Activated CD4-positive, CD25-positive, alpha-beta regulatory T cell treated with anti-CD3 and anti-CD28 coated beads, Interleukin-2, amount 50 U/mL, for 72 hours (primary cell): ENCODE data around the gene PYGL.
"Not testable (repeated sequence)": the region's sequence is repeated elsewhere in the genome, so short reads cannot be mapped to it uniquely, and the experiment has no call there.

Experiments used
- DNase-seq: peaks from one replicate; pipeline ENCODE4 v3.0.0; 2021

The PYGL gene

DNA sequence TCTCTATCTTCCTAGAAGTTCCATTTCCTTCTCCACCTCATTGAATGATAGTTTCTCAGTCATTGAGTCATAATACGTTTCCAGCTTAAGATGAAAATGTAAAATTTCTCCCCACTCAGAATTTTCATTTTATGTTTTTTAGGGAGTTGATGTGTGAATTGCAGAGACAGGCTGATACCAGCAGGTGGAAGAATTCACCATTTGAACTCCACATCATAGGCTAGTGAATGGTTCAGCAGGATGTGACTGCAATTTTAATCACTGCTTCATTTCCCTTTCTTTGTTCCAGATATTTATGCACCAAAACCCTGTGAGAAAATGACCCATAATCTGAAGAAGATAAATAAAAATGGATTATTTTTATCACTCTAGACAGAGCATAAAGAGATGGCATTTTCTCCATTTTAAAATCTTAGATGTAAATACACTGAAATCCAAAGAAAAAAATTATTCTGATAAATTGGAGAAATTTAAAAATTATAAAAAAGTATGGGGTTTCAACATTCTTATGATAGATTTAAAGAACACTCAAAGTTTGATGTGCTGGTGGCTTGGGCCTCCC, 10.6 kb upstream of the PYGL start:
- DNase-seq, result no peak

- no peak for DNase-seq
Measured at GRCh38 chr14:50953502-50953901, 9.2 kb upstream of the PYGL start.

DNA sequence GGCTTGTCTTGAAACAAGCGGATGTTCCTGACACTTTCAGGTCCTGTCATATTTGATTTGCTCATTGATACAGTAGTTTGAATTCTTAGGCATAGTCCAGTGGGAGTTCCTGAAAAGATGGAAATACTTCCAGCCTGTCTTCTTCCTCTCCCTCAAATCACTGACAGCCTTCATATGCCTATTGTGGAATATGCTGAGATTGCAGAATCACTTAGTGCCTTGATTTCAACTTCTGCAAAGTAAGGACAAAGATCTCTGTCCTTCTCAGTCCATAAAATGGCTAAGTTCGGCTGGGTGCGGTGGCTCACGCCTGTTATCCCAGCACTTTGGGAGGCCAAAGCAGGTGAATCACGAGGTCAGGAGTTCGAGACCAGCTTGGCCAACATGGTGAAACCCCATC, 6.7 kb upstream of the PYGL start:
- DNase-seq, result no peak

GRCh38 chr14:50948205-50948604, 3.9 kb upstream of the PYGL start:
- no peak for DNase-seq

DNA sequence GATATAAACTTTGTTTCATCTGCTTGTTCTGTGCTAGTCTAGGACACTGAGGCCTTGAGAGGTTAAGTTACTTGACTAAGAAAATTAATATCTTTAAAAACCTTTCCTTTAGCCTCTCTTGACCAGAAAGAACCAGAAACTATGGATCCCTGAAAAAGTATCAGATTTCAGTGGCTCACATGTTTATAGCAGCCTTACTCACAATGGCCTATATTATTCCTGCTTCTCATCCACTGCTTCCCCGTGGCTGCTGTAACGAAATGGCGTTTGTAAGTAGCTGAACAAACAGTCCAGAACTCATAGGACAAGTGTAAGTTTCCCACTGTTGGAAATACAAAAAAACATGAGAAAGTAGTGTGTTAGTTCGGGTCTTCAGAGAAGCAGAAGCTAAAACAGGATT, 3.2 kb upstream of the PYGL start:
- DNase-seq, result no peak

GRCh38 chr14:50946234-50946935, 2.1 kb upstream of the PYGL start:
- DNase-seq, result no peak

- peak; percentile 31 for DNase-seq
Measured at GRCh38 chr14:50944647-50945413, 547 bp upstream of the PYGL start.

DNA sequence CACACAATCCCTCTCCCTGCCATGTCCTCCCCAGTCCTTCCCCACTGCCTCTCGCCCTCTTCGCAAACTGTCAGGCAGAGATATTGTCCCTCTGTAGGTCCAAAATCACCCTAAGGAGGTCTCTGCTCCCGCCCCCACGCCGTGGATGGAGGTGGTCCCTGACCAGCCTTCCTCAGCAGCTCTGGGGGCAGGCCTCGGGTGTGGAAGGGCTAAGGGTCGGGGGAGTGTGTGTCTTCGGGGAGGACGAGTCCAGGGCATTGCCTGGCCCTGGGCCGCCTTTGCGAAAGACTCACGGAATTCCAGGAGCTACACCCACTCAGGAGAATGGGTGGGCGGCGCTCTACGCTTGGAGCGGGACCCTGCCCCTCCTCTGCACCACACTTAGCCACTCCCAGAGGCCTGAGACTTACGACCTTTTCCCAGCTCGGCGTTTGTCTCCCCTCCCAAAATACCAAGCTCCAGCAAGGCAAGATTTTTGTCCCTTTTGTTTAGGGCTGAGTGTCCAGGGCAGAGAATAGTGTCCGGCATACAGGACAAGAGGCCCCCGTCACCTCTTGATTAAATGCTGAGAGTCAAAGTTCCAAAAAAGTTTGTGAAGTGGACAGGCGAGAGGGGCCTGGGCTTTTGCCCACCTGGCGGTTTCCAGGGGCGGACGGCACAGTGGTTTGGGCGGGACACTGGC, 881 bp downstream of the PYGL start:
- no peak for DNase-seq

DNA sequence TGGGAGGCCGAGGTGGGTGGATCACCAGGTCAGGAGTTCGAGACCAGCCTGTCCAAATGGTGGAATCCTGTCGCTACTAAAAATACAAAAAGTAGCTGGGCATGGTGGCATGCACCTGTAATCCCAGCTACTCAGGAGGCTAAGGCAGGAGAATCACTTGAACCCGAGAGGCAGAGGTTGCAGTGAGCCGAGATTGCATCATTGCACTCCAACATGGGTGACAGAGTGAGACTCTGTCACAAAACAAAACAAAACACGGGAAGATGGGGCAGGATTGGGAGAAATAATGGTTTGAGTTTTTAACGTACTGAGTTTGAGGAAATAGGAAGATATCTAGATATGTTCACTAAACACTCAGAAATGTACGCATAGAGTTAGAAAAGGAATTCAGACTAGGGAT, 2.6 kb downstream of the PYGL start:
- DNase-seq, result not testable (repeated sequence)

DNA sequence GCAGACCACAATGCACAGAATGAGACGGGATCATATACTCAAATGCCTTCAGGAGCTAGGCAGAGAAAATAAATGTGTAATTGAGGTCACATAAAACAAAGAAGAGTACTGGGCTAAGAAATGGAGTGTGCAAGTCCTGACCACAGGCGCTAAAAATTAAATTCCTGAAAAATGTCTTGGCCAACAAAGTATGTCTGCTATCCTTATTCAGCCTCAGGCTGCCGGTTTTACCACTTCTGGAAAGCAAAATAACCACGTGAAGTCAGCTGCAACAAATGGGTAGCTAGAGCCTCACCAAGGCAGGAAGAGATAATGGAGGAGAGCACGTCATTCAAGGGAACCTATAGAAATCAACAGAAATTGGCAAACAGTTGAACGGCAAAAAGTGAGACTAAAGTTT, 3.1 kb downstream of the PYGL start:
- no peak for DNase-seq

DNA sequence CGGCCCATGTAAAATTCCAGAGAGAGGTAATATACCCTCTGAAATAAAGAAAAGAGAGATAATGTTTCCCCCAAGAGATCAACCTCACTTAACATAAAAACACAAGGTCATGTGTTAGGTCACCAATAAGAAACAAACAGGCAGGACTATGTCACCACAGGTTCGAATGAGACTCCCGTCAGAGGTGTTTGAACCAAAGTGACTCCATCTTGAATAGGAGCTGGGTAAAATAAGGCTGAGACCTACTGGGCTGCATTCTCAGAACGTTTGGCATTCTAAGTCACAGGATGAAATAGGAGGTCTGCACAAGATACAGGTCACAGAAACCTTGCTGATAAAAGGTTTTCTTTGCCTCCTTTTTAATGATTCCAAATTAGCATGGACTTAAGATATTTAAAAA, 6.5 kb downstream of the PYGL start:
- DNase-seq, result no peak

GRCh38 chr14:50937325-50937724, 7.0 kb downstream of the PYGL start:
- DNase-seq, result no peak

GRCh38 chr14:50936882-50937281, 7.4 kb downstream of the PYGL start:
- no peak for DNase-seq

DNA sequence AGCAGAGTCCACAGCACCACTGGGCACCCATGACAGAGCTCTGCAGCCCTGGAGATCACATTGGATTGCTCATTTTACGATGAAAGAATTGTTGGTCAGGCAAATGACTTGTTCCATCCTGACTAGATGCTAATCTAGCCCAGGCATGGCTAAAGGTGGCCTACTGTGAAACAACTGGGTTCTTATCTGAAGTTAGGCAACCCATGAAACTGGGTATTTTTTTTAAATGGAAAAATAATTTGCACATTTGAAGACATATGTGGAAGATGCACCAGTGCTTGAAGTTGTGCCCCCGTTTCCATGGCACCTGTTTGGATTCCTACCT, 8.3 kb downstream of the PYGL start:
- no peak for DNase-seq

- DNase-seq, result no peak
Measured at GRCh38 chr14:50935126-50936015, 8.9 kb downstream of the PYGL start.

- no peak for DNase-seq
Measured at GRCh38 chr14:50932592-50933495, 11.4 kb downstream of the PYGL start.

DNA sequence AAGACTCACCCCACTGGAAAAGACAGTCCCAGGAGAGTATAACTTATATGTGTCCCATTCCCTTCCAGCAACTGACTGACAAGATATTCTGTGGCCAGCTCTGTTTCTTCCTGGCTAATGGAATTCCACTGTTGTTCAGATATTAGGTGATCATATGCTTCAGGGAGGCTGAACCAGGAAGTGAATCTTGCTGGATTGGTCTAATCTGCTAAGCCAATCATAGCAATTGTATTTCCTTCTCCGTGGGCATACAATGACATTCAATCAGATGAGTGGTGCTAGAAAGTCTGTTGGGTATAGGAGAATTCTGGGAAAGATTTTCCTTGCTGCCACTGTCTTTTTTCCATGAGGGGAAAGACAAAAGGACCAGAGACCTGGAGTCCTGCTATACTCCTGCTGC, 12.1 kb downstream of the PYGL start:
- no peak for DNase-seq

- DNase-seq, result no peak
Measured at GRCh38 chr14:50931559-50931958, 12.7 kb downstream of the PYGL start.

- DNase-seq, result no peak
Measured at GRCh38 chr14:50929506-50929905, 14.8 kb downstream of the PYGL start.

GRCh38 chr14:50928002-50928635, 16.2 kb downstream of the PYGL start:
- no peak for DNase-seq

- DNase-seq, result no peak
Measured at GRCh38 chr14:50926851-50927386, 17.4 kb downstream of the PYGL start.
